ENCODE data around the gene DCUN1D1. TPM values are rescaled to one million over a fixed set of nuclear protein-coding genes. Genes with fewer than 3 reads are reported as not detected.
A peak's percentile ranks its signal among the peaks of the same experiment; 100 is the strongest.

The DCUN1D1 gene
- total and polyA plus RNA-seq, 10 of the 15 experiments (the other 5 are each of a cell fraction or from before 2014, with no cell fraction given) = 19.8 to 47.4 (median 30.8) TPM

DNA sequence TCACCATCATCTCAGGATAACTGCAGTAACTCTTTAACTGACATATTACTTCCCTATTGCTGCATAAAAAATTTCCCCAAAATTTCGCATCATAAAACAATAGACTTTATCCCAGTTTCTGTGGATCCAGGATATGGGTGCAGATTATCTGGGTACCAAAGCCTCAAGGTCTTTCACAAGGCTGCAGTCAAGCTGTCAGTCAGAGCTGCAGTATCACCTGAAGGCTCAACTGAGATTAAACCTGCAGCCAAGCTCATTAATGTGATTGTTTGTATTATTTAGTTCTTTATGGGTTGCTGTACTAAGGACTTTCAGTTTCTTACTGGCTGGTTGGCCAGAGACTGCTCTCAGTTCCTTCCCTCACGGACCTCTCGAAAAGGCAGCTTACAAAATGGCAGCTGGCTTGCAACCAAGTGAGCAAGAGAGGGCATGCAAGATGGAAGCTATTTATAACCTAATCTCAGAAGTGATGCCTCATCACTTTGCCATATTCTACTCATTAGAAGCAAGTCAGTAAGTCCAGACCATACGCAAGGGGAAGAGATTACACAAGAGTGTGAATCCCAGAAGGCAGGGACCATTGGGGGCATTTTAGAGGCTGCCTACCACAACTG, 54.9 kb downstream of the DCUN1D1 start (continued):
- TF ChIP-seq, protein P1, sequence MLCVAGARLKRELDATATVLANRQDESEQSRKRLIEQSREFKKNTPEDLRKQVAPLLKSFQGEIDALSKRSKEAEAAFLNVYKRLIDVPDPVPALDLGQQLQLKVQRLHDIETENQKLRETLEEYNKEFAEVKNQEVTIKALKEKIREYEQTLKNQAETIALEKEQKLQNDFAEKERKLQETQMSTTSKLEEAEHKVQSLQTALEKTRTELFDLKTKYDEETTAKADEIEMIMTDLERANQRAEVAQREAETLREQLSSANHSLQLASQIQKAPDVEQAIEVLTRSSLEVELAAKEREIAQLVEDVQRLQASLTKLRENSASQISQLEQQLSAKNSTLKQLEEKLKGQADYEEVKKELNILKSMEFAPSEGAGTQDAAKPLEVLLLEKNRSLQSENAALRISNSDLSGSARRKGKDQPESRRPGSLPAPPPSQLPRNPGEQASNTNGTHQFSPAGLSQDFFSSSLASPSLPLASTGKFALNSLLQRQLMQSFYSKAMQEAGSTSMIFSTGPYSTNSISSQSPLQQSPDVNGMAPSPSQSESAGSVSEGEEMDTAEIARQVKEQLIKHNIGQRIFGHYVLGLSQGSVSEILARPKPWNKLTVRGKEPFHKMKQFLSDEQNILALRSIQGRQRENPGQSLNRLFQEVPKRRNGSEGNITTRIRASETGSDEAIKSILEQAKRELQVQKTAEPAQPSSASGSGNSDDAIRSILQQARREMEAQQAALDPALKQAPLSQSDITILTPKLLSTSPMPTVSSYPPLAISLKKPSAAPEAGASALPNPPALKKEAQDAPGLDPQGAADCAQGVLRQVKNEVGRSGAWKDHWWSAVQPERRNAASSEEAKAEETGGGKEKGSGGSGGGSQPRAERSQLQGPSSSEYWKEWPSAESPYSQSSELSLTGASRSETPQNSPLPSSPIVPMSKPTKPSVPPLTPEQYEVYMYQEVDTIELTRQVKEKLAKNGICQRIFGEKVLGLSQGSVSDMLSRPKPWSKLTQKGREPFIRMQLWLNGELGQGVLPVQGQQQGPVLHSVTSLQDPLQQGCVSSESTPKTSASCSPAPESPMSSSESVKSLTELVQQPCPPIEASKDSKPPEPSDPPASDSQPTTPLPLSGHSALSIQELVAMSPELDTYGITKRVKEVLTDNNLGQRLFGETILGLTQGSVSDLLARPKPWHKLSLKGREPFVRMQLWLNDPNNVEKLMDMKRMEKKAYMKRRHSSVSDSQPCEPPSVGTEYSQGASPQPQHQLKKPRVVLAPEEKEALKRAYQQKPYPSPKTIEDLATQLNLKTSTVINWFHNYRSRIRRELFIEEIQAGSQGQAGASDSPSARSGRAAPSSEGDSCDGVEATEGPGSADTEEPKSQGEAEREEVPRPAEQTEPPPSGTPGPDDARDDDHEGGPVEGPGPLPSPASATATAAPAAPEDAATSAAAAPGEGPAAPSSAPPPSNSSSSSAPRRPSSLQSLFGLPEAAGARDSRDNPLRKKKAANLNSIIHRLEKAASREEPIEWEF (IDR thresholded peaks at IDR 0.05; ENCODE audit: insufficient replicate concordance, low read depth, low read length) = no peak
- TF ChIP-seq NFYA (IDR thresholded peaks at IDR 0.05; ENCODE audit: borderline replicate concordance, low read depth, low read length) (no peak), NFIC (IDR thresholded peaks at IDR 0.05; ENCODE audit: low read depth, low read length) (no peak), ZBED1 (IDR thresholded peaks at IDR 0.05; ENCODE audit: borderline replicate concordance) (0 out of 2 replicates have a peak, but pooled peaks have one; percentile 20), CHD2 (IDR thresholded peaks at IDR 0.05; ENCODE audit: borderline replicate concordance, low read depth, low read length) (peak; percentile 39; the same call in 1 of the 2 replicates), KAT2A (conservative IDR thresholded peaks at IDR 0.05; ENCODE audit: control insufficient read depth, low read depth, low read length) (no peak), CHD1 (IDR thresholded peaks at IDR 0.05; ENCODE audit: low read depth, low read length) (no peak), DPF2 (IDR thresholded peaks at IDR 0.05) (no peak), ZNF24 (IDR thresholded peaks at IDR 0.05) (0 out of 2 replicates have a peak, but pooled peaks have one; percentile 19), RAD51 (IDR thresholded peaks at IDR 0.05) (no peak), CEBPB (IDR thresholded peaks at IDR 0.05; ENCODE audit: borderline replicate concordance in 1 of 2, low read depth in 2 of 2, low read length in 2 of 2) (peak in 1 of 2 experiments; percentile 5; a peak in 1 of 4 replicates), CREB1 (IDR thresholded peaks at IDR 0.05; ENCODE audit: low read depth) (0 out of 2 replicates have a peak, but pooled peaks have one; percentile 22), TCF12 (IDR thresholded peaks at IDR 0.05; ENCODE audit: low read depth, low read length) (0 out of 2 replicates have a peak, but pooled peaks have one; percentile 43), RCOR1 (conservative IDR thresholded peaks at IDR 0.05; ENCODE audit: low read depth, low read length) (no peak), RBBP5 (conservative IDR thresholded peaks at IDR 0.05) (no peak), ZNF274 (IDR thresholded peaks at IDR 0.05; ENCODE audit: insufficient read depth, insufficient read length) (no peak)
- TF ChIP-seq, protein P2, sequence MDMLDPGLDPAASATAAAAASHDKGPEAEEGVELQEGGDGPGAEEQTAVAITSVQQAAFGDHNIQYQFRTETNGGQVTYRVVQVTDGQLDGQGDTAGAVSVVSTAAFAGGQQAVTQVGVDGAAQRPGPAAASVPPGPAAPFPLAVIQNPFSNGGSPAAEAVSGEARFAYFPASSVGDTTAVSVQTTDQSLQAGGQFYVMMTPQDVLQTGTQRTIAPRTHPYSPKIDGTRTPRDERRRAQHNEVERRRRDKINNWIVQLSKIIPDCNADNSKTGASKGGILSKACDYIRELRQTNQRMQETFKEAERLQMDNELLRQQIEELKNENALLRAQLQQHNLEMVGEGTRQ (IDR thresholded peaks at IDR 0.05; ENCODE audit: borderline replicate concordance, low read depth, low read length) = no peak
- TF ChIP-seq, protein P3, sequence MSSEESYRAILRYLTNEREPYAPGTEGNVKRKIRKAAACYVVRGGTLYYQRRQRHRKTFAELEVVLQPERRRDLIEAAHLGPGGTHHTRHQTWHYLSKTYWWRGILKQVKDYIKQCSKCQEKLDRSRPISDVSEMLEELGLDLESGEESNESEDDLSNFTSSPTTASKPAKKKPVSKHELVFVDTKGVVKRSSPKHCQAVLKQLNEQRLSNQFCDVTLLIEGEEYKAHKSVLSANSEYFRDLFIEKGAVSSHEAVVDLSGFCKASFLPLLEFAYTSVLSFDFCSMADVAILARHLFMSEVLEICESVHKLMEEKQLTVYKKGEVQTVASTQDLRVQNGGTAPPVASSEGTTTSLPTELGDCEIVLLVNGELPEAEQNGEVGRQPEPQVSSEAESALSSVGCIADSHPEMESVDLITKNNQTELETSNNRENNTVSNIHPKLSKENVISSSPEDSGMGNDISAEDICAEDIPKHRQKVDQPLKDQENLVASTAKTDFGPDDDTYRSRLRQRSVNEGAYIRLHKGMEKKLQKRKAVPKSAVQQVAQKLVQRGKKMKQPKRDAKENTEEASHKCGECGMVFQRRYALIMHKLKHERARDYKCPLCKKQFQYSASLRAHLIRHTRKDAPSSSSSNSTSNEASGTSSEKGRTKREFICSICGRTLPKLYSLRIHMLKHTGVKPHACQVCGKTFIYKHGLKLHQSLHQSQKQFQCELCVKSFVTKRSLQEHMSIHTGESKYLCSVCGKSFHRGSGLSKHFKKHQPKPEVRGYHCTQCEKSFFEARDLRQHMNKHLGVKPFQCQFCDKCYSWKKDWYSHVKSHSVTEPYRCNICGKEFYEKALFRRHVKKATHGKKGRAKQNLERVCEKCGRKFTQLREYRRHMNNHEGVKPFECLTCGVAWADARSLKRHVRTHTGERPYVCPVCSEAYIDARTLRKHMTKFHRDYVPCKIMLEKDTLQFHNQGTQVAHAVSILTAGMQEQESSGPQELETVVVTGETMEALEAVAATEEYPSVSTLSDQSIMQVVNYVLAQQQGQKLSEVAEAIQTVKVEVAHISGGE (CRISPR knock-in tag; IDR thresholded peaks at IDR 0.05) = no peak
- TF ChIP-seq, protein P4, sequence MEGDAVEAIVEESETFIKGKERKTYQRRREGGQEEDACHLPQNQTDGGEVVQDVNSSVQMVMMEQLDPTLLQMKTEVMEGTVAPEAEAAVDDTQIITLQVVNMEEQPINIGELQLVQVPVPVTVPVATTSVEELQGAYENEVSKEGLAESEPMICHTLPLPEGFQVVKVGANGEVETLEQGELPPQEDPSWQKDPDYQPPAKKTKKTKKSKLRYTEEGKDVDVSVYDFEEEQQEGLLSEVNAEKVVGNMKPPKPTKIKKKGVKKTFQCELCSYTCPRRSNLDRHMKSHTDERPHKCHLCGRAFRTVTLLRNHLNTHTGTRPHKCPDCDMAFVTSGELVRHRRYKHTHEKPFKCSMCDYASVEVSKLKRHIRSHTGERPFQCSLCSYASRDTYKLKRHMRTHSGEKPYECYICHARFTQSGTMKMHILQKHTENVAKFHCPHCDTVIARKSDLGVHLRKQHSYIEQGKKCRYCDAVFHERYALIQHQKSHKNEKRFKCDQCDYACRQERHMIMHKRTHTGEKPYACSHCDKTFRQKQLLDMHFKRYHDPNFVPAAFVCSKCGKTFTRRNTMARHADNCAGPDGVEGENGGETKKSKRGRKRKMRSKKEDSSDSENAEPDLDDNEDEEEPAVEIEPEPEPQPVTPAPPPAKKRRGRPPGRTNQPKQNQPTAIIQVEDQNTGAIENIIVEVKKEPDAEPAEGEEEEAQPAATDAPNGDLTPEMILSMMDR (IDR thresholded peaks at IDR 0.05 in 2 of 3, conservative IDR thresholded peaks at IDR 0.05 in 1 of 3; ENCODE audit: control insufficient read depth in 2 of 3, extremely low read depth in 1 of 3, insufficient read depth in 1 of 3, low read depth in 3 of 3, low read length in 3 of 3) = no peak
